ENCODE data around the gene DDX51.
"Not testable (repeated sequence)": the region's sequence is repeated elsewhere in the genome, so short reads cannot be mapped to it uniquely, and the experiment has no call there.

DDX51 gene

DNA sequence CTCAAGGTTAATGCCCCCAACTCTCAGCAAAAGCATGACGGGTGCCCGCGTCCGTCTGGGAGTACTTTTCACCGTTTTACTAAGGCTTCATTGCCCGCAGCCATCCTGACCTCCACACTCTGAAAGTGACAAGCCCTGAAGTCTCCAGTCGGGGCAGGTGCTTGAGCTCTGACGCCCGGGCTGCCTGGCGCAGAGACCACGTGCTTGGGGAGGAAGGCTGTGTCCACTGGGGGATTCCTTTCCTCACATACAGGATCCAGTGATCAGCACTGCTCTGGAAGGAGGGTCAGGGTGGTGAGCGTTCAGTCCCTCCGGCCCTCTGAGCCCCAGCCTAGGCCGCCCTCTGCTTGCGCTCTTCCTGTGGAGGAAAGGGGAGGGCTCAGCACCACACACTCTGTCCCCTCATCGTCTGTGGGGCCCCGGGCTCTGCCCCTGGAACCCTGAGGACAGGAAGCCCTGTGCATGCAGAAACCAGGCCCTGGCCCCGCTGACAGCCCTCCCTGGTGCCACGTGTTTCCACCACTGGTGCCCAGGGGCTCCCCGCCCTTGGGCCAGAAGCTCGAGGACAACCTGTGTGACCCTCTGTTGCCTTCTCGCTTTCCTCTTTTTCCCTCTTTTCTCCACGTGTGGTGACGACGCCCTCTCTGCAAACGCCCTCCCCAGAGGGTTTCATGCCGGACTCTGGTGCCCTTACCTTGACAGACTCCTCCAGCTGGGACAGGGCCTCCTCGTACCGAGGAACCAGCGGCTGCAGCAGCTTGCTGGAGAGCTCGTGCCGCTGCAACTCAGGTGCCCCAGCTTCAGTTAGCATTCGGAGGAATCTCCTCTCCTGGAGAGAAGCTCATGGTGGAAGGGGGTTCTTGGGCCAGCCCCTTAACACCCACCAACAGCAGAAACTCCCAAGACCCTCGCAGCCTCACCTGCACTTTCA lies 4.9 kb downstream of the DDX51 start:
- no peak for DNase-seq

DNA sequence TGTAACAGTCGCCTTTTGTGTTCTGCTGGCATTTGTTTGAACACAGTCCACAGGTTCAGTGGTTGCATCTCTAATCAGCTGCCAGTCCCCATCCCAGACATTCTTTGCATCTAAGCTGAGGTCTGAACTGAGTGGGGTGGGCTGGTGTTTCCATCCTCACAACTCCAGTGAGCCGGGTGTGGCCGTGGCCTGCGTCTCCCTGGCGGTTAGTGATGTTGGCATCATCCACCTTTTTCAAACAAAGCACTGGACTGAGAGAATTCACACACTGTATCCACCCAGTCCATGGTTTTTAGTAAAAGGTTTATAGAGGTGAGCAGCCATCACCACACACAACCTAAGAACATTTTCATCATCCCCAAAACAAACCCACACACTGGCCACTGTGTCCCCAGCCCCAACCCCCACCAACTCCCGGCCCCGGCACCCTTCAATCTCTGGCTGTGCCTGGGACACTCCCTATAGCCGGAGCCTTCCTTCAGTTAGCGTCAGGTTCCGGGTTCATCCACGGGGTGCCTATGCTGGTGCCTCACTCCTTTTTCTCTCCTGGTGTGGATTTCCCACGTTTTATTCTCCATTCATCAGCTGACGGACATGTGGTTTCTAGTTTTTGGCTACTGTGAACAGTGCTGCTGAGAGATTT lies 6.5 kb downstream of the DDX51 start:
- no peak for DNase-seq

DNA sequence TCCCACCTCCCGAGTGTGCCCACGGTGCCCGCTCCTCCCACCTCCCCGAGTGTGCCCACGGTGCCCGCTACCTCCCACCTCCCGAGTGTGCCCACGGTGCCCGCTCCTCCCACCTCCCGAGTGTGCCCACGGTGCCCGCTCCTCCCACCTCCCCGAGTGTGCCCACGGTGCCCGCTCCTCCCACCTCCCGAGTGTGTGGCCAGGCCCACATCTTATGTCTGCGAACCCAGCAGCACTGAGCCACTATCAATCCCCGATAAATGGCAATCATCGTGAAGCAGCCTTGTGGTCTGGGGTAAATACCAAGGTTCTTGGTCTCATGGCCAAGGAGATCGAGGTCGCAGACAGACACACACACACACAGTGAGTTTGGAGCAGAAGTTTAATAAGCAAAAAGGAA lies 7.9 kb downstream of the DDX51 start:
- not testable (repeated sequence) for DNase-seq

DNA sequence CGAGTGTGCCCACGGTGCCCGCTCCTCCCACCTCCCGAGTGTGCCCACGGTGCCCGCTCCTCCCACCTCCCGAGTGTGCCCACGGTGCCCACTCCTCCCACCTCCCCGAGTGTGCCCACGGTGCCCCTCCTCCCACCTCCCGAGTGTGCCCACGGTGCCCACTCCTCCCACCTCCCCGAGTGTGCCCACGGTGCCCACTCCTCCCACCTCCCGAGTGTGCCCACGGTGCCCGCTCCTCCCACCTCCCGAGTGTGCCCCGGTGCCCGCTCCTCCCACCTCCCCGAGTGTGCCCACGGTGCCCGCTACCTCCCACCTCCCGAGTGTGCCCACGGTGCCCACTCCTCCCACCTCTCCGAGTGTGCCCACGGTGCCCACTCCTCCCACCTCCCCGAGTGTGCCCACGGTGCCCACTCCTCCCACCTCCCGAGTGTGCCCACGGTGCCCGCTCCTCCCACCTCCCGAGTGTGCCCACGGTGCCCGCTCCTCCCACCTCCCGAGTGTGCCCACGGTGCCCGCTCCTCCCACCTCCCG lies 9.4 kb downstream of the DDX51 start:
- not testable (repeated sequence) for DNase-seq

DNA sequence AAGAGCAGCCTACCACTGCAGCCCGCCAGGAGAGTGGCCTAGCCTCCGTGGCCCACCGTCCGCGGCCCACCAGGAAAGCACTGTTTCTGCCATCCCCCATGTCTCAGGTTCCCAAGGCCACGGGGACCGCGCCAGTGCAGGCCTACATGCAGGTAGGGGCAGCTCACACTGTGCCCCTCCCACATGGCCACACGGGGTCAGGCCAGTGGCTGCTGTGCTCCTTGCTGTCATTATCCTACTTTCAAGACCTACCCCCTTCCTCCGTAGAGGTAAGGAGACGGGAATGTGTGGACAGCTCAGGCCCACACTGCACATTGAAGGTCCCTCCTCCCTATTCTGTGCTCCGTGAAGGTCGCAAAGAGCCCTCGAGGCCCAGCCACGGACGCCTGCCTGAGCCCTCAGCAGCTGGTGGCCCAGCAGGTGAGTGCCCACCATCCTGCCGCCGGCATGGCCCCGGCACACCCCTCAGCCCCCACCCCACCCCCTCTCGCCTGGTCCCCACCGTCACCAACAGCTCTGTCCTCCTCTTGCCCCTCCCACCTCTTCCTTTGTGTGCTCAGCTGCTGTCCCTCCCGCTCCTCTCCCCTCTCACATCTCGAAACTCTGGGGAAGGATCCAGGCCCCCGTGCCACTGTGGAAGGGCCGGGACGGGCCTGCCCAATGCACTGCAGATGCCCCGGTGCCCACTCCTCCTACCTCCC lies 10.0 kb downstream of the DDX51 start:
- peak; percentile 23 for DNase-seq

DNA sequence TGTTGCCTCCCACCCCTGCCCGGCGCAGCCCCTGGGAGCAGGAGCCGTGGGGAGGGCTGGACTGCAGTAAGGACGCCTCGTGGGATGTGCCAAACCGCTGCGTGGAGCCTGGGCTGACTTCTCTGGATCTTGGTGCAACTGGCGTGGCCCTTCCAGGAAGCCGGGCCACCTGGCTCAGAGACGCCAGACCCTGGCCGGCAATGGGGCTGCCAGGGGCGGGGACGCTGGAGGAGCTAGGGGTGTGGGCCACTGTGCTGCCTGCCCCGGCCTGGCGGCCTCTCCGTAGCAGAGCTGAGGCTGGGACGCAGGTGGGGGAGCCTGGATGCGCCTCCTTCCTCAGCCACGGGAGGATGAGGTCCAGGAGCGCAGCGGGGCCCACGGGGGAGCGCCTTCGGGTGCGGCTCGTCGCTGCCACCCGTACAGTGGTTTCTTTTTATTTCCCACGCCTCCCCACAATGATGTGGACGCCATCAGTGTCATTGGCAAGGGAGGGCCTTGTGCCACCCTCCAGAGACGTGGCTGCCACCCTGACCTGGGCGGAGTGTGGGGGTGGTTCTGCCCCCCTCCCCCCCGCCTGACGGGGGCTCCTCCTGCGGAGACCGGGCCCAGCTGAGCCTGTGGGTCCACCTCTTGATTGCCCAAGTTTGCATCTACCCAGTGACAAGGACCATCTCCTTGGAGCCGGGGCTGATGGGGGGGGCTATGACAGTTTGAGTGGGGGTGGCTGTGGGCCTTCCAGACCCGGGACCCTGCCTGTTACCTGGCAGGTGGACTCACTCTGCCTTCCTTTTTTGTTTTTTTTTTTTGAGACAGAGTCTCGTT lies 11.3 kb downstream of the DDX51 start:
- no peak for DNase-seq

DNA sequence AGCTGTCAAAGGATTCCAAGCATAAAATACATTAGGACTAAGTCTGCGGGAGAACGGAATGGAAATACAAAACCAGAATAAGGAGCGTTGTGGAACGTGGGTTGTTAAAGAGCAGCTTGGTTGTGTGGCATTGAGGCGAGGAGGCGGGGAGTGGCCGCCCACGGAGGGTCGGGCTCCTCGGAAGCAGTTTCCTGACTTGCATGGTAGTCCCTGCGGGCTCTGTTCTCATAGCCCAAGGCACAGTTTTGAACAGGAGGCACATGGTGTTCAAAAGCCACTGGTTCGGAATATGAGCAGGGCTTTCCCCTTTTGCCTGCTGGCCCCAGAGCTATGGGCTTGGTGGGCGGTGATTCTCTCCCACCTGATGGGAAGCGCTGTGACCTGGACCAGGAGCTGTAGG lies 12.2 kb downstream of the DDX51 start:
- no peak for DNase-seq

DNA sequence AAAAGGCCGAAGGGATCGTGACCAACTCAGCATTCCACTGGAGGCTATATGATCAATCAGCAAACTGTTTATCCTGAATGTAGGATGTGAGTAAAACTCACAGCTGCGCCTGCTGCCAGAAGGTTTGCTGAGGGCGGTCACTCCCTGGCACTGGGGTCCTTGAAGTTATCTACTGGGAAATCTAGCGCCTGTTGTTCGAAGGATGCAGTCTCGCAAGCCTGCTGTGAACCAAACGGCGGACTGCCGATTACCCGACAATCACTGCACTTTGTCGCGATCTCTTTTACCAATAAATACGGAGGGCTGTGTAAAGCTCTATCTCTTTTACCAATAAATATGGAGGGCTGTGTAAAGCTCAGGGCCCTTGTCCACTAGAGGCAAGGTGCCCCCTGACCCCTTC lies 12.9 kb downstream of the DDX51 start:
- no peak for DNase-seq

DNA sequence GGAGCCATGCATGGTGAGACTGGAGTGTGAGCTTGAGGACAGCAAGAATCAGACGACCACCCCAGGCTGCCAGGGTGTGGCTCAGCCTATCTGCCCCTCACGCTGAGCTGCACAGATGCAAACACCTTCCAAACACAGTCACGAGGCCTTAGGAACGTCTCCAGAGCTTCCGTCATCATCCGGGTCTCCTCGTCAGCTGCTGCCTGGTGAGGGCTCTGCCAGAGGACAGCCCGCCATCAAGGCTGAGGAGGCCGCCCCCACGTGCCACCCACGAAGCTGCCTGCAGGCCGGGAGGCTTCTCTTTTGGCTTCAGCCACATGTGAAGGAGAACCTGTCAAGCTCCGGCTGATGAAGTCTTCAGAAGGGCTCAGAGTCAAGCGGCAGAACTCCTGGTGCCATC lies 13.4 kb downstream of the DDX51 start:
- DNase-seq: no peak

DNA sequence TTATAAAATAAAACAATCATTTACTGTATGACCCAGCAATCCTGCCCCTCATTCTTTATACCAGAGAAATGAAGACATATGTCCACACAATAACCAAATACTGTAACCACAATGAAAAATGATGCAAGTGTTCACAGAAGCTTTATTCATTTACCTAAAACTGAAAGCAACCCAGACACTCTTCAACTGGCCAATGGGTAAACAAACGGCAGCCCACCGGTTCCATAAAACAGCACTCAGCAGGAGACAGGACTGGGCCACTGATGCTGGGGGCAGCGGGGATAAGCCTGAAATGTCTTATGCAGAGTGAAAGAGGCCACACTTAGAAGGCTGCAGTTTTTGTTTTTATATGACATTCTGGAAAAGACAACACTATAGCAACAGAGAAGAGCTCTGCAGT lies 15.1 kb downstream of the DDX51 start:
- peak; percentile 41 for DNase-seq

DNA sequence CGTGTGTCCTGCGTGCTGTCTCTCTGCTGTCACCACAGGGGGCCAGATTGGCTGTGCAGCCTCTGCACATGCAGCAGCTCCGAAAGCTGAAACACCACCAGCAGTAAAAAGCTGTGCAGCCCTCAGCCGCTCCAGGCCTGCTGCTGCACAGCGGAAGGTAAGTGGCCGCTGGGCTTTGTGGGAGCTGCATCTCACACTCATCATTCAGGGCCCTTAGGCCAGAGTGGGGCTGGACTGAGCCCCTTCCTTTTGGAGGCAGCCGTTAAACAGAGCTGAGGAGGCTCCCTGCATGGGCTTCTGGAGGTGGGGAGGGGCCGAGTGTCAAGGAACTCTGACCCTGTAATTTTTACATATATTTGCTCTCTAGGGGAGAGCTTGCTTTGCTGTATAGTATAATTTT lies 17.1 kb downstream of the DDX51 start:
- DNase-seq: no peak

DNA sequence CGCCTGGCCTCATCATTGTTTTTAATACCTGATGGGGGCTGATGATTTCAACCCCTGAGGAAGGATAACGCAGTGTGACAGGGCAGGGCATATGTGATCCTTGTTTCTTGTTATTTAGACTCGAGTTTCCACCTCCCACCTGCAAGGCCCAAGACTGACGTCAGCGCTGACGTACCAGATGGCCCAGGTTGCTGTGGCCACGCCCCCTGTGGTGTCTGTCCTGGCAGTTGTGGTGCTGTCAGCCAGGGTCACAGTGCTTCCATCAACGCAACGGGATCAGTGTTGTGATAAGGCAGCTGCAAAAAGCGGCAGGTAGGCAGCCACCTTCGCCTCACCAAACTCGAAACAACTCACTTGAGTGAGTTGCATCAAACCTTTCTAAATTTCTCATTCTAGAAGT lies 18.4 kb downstream of the DDX51 start:
- DNase-seq: no peak

DNA sequence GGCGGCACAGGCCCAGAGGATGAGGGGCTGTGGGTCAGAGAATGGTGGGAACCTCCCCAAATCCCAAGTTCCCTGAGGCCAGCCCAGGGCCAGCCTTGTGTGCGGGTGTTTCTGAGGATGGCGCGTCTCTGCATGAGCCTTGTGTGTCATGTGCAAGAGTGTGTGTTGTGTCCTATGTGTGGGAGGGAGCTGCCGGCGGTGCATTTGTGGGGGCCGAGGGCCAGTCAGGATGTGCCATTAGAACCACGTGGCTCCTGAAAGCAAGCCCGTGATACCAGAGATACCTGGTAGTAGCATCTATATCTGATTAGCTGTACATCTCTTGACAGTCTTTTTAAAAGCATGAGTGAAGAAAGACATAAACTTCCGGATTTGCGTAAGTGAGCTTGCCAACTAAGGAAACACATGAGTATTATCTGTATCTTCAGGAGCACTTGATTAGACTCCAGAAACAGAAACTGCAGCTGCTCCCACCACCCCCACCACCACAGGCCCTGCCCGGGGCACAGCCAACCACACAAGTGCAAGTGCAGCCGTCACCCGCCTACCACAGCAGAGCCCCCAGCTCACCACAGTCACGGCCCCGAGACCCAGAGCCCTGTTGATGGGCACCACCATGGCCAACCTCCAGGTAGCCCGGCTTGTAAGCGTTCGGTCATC lies 19.2 kb downstream of the DDX51 start:
- DNase-seq: no peak

DNA sequence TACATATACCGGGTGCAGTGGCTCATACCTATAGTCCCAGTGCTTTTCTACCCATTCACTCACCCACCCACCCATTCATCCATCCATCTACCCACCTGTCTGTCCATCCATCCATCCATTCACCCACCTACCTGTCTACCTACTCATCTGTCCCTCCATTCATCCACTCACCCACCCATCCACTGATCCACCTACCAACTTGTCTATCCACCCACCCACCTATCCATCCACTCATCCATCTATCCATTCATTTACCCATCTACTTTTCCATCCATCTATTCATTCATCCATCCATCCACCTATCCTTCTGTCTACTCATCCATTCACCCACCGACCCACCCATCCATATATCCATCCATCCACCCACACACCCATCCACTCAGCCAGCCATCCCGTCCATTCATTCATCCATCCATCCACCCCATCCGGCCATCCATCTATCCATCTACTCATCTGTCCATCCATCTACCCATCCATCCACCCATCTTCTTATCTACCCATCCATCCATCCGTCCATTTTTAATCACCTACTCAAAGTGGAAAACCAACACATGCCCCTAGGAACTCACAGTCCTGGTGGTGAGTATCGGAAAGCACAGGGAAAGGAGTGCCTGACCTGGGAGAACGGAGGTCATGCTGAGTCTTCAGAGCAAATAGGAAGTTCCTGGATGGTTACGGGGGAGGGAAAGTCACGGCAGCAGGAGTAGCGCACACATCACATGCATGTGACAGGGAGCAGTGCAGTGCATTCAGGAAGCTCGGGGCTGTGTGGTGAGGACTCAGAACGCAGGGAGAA lies 20.0 kb downstream of the DDX51 start:
- no peak for DNase-seq

DNA sequence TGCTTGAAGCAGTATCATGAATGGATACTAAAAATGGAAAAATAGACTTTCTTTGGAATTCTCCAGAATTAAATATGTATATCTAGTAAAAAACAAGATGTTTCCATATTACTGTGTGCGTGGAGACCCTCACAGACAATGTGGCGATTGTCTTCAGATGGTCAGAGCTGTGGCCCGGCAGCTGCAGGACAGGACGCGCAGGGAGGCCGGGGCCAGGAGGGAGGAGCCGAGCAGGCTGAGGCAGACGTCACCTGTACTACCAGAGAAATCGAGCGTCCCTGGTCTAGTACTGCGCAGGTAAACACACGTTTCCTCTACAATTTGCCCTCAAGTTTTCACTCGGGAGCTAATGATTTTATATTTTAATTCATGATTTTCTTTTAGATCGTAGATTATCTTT lies 22.8 kb downstream of the DDX51 start:
- peak; percentile 91 for DNase-seq

DNA sequence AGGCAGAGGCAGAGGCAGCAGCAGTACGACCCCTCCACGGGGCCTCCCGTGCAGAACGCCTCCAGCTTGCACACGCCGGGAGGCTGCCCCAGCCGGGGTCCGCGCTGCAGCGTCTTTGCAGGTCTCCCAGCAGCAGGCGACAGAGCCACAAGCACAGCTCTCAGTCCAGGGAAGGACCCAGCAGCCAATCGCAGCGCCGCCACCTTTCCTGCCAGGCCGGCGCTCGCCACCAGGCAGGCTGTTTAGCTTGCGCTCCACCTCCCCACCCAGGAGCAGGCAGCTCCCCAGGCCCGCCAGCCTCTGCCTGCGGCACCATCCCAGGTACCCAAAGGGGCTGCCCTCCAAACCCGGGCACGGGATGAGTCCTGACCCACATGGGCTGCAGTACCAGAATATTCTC lies 25.2 kb downstream of the DDX51 start:
- no peak for DNase-seq

DNA sequence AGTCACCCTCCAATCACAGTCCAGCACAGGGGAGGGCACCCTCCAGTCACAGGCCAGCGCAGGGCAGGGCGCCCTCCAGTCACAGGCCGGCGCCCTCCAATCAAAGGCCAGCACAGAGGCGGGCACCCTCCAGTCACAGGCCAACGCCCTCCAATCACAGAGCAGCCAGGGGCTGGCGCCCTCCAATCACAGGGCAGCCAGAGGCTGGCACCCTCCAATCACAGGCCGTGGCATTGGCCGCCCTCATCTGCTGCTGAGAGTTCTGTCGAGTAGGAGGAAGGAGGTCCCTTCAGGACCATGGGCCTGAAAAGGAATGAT lies 26.6 kb downstream of the DDX51 start:
- no peak for DNase-seq

DNA sequence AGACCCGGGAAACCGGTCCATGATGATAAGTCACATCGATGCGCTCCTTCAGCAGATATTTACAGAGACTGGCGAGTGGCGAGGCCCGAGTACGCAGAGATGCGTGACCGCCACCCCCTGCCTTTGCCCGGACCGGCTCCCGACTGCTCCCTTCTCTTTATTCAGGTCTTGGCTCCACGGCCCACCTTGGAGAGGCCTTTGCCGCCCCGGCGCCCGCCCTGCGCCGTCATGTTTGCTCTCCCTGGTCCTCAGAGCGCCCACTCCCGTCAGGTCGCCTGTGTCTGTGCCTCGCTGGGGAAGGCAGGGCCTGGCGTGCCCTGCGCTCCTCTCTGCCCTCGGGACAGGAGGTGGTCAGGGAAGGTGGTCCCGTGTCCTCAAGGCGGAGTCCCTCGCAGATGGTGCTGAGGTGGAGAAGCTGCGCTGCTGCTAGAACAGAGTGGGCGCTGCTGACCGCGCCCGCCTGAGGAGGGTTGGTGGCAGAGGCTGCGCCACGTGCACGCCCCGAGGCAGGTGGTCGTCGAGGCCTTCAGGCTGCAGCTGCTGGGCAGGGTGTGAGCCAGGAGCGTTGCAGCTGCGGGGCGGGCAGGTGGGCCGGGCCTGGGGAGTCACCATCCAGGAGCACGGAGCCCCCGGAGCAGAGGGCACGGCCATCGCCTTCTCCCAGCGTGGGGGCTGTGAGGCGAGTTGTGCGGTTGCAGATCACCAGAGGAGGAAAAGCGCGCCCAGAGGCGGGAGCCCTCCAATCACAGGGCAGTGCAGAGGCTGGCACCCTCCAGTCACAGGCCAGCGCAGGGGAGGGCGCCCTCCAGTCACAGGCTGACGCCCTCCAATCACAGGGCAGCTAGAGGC lies 27.2 kb downstream of the DDX51 start:
- no peak for DNase-seq

DNA sequence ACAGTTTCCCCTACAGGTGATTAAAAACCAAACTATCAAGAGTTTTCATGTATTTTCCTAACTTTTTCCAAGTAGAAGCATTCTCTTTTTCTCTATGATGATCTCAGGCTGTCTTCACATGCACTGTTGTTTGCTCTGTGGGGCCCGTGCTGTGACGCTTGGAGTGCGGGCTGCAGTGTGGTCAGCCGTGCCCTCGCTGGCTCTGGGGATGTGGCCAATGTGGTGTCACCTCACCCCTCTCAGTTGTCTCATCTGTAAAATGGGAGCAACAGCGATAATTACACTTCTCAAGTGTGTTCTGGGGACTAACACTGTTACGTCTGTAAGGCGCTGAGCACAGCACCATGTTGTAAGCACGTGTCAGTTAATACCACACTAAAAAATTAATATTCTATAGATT lies 28.6 kb downstream of the DDX51 start:
- no peak for DNase-seq

DNA sequence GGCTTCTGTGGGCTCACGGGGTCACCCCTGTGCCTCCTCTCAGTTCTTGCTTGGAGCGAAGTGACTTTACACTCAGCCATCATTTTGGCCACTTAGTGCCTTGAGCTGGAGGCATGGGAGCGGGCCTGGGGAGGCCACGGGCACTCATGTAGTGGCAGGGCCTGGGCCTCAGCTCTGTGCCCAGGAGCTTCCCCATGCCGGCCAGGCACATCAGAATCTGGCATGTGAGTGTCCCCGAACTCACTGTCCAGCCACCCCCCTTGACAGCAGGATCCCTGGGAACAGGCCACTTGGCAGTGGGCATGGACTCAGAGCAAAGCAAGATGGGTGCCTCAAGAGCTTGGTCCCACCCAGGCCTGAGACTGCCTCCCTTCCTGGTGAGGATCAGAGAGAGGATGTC lies 29.5 kb downstream of the DDX51 start:
- DNase-seq: no peak

Measured in NCI-H526 treated with DMSO at 0.1 percent for 48 hours (cell line).